Activated CD8-positive, alpha-beta memory T cell treated with anti-CD3 and anti-CD28 coated beads for 4 hours (primary cell): ENCODE measurements around the gene GSTM3.
"Not testable (repeated sequence)": the region's sequence is repeated elsewhere in the genome, so short reads cannot be mapped to it uniquely, and the experiment has no call there.

Experiments
- DNase-seq, 2 donors: peaks; one replicate each; pipeline ENCODE4 v3.0.0-alpha.2; 2020; ENCODE audit warnings: low read depth in 2 of 2

The GSTM3 gene

DNA sequence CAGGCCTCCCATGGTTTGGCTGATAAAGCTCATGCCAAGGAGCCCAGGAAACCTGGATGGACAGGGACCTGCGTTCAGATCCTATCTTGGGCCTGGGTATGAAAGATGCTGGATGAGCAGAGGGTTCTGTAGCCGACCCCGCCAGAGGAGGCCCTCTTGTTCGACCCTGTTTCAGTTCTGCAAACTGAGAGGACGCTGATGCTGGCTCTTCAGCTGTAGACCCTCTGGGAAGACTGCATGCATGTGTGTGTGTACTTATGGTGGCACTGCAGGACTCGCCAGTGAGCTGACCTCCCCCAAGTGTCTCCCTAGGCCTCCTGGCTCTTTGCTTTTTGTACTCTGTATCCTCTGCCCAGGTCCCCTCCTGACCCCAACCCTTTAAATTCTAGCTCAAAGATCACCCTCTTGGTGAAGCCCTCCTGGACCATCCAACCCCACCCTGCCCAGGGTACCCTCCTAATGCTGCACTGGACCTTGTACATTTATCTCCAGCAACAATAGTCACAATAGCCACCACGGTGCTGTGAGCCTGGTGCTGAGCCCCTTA lies 21.3 kb upstream of the GSTM3 start:
- DNase-seq, result no peak

DNA sequence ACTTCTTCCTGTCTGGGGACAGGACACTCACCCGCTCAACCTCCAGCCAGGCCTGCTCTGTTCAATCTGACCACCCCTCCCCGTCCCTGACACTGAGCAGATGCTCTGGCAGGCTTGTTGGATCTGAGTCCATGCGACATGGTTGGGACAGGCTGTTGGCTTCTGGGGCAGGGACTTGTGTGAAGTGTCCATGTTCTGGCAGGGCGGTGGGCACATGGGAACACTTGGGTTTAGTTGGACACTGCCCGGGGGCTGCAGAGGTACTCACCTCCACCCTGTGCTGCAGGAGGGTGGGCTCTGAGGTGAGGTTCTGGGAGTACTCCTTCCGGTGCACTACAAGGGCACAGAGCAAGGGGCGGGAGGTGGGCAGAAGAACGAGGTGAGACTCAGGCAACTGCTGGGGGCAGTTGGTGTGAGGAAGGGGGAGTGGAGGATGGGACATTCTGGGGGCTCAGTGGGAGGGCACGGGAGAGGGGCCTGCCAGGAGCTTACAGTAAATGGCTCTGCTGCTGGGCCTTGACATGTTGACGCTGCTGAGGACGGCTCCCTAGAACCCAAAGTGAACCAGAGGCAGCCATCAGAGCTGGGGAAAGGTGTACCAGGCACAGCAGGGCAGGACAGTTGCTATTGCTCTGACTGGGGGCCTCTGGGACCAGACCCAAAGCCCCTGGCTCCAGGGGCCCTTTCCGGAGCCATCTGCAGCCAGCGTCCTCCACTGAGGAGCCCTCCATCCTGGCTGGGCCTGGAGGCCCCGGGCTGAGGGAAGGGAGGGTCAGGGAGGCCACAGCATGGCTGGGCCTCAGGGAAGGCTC lies 20.6 kb upstream of the GSTM3 start:
- no peak for DNase-seq

DNA sequence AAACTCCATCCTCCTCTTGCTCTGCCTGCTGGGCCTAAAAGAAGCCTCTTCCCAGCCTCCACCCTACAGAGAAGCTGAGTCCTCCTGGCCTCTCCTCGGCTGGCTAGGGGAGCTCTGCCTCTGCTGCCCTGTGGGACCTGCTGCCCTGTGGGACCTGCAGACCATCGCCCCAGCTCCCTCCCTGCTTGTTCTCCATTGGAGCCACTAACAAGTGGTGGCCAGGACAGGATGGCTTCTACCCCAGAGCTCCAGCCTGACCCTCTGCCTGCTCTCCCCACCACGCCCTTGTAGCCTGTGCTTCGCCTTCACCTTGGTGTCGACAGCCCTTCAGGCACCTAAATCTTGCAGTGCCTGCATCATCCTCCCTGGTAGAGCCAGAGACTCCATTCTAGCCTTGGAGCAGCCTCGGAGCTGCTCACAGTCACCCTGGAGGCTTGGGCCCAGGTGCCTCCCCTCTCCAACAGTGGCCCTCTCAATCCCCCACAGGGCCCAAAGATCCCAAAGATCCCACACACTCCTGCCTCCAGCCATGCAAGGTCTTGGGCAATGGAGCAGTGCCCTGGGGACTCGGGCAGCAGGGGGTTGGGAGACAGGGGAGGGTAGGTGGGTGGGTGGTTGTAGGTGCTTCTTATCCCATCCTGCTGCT lies 19.9 kb upstream of the GSTM3 start:
- no peak for DNase-seq

DNA sequence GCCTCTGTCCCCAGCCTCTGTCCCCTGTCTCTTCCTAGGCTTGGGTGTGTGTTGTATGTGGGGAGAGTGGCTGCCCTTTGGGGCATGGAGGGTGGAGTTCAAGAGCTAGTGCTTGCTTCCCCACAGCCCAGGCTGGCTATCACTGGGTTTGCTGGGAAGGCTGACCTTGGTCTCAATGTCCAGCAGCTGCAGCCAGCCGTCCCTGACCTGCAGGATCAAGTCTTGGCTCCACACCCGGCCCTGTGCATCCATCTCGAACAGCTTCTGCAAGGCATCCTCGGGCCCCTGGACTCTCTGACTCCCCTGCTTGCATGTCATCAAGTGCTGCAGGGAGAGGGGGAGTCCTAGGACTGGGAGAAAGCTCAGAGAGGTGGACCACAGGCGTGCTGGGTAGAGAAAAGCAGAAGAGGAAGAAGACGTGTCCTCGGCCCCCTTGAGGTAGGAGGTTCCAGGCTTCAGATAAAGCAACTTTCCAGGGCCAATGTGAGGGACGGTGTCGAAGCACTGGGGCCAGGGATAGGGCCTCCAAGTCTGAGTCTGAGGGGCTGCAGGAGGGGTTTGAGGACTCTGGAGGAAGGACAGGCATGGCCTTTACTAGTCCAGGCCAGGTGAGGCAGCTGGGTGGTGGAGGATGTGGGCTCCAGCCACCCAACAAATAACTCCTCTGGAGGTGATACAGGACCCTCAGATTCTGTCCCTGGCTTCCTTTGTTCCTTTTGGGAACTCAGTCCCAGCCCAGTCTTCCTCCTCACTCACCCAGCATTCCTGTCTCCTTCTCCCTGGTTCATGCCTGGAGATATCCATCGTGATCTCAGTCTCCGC lies 18.9 kb upstream of the GSTM3 start:
- no peak for DNase-seq

DNA sequence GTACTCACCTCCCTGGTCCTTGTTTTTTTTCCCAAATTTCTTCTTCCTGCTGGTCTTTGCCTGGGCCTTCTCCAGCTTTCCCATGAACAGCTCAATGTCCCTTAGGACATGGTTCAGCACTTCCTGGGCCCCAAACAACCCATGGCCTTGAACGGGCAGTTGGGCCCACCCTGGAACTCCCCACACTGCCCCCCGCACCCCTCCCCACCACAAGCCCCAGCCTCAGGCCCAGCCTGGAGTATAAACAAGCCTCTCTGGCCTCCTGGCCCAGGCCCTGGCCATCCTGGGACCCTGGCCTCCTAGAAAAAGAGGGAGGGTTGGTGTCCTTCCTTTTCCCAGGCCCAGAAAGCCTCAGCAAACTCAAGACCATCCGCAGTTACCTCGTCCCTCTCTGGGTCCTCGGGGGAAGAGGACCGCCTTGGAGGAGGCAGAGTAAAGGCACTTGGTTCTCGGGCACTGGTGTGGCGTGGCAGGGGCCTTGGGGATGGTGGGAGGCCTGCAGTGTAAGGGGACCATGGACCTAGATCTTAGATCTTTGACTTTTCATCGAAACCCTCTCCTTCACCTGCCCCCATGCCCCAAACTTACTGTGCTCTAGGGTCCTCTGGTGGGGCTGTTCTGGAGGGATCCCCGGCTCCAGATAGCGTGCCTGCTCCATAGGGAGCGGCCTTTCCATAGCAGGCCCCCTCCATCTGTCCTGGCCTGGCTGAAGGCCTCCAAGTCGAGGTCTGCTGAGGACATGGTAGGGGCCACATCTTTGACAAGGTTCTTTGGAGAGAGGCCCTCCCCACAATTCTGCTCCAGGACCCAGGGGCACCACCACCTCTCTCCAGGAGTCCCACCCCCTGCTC lies 17.3 kb upstream of the GSTM3 start:
- no peak for DNase-seq

DNA sequence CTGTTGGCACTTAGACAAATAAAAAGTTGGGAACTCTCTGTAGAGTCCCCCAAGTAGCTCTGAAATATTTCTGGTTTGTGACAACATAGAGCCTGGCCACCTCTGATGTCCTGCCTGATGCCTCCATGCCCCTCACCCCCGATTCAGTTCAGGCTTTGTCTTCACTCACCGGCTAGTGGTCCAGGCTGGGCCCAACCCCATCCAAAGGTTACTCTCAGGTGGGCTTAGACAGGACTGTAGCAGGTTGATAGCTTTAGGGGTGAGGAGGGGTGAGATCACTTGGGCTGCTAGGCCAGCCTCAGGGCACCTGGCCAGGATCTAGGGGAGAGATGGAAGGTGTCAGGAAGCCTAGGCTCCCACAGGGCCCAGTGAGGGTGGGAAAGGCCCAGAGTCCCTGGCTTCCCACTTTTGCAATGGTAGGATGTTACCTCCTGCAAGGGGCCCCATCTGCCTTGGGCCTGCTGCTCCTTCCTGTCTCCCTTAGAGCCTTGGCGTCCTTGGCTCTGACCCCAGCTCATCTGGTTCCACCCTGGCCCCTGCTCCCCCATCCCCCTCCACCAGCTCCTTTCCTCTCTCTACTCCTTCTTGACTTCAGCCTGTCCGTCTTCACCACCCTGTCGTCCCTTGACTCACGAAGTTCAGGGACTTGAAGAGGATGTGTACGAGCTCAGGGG lies 16.1 kb upstream of the GSTM3 start:
- no peak for DNase-seq

DNA sequence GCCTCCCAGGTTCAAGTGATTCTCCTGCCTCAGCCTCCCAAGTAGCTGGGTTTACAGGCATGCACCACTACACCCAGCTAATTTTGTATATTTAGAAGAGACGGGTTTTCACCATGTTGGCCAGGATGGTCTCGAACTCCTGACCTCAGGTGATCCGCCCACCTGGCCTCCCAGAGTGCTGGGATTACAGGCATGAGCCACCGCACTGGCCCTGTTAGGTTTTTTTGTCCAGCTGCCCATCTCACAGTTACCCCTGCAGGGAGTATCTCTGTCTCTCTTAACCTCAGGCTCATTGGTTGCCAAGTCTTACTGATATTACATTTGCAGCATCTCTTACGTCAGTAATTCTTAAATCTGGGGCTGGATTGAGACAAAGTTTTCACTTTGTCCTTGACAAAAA lies 15.5 kb upstream of the GSTM3 start:
- DNase-seq, result not testable (repeated sequence)

DNA sequence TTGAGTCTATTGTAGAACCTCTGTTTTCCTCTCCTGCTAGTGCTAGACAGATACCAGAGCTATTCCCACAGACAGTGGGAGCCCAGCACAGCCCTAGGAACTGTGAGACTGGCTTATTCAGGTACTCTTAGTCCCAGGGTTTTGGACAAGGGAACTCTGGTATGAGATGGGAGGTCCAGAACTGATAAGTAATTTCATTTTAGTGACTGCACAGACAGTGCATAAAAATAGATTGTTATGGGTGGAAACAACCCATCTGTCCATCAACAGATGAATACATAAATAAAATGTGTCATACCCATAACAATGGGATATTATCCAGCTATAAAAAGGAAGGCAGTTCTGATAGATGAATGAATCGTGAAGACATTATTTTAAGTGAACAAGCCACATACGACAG lies 13.9 kb upstream of the GSTM3 start:
- DNase-seq, result no peak

DNA sequence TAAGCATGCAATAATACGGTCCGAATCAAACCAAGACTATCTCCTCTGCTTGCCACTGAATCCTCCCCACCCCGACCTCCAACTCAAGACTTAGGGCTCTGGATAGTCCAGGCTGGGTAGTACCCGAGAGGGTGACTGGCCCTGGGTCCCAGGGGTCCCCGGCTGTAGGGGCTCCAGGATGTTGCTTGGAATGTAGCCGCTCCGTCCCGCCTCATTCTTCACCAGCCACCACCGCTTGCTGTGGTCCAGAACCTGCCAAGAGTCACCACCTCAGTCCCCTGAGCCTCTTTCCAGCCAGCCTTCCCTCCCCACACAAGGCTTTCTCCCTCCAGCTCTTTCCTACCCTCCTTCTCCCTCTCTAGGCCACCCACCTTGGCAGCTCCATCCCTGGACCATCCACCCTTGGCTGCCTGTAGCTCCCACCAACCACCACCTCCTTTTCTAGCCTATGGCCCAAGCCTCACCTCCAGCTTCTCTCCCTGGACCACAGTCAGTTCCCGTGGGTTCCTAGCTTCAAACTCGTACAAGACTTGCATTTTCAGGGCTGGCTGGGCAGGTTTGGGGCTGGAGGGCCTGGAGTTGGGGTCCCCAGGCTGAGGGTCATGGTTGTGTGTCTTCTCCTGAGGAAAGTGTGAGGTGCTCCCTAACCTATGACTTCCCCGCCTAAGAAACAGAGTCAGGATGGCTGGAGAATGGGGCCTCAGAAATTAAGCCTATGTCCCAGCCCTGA lies 10.9 kb upstream of the GSTM3 start:
- no peak for DNase-seq

DNA sequence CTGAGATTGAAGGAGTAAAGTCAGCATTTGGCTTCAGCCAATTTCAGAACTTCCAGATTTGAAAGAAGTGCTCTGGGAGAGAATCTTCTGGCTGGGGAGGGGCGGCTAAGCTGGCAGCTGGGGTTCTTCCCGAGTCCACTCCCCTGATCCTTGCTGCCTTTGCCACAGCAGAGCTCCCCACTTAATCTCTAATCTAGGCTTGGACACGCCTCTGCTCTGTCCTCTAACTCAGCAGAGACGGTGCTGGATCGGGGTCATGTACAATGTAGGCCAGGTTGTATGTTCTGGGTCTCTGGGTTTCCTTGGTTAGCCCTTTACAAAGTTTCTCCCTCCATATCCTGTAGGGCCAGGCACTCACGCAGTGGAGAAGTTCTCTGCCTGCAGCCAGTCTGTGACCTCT lies 10.1 kb upstream of the GSTM3 start:
- no peak for DNase-seq

DNA sequence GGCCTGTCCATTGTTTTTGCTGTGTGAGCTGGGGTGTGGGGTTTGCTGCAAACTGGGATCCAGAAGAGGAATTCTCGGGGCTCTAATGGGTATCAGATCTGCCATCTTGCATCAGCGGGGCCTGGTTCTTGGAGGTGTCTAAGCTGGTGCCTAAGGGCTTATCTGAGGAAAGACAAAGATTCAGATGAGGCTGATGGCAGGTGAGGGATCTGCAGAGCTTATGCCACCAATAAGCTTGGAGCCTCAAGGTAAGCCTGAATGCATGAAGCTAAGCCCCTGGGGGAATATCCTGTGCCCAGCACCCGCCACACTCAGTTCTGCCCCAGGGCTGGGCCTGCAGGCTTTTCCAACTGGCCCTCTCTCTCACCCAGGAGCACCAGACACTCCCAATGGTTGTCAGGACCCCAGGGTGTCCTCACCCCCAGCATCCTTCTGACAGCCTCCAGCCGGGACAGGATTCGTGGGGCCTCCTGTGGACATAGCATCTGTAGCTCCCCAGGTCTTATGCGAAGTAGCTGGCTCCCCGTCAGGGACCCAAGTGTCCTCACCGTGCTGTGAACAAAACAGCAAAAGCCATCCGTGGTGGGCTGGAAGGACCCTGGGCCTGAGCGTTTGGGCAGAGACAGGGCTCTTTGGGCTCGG lies 9.5 kb upstream of the GSTM3 start:
- no peak for DNase-seq

DNA sequence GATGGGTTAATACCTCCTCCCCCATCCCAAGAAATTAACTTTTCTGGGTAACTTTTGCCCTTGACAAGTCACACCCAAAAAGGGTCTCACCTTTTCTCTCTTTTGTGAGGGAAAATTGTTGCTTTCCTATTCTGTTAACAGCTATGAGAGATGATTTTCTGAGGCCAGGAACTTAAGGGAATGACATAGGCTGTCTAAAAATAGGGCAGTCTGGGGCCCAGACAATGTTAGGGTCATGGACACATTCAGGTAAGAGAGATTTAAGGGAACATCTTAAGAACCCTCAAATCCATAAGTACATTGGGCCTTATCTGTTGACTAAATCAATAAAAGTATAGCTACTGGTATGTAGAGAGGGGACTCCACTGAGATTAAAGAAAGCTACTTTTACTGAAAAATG lies 8.4 kb upstream of the GSTM3 start:
- DNase-seq, result no peak

DNA sequence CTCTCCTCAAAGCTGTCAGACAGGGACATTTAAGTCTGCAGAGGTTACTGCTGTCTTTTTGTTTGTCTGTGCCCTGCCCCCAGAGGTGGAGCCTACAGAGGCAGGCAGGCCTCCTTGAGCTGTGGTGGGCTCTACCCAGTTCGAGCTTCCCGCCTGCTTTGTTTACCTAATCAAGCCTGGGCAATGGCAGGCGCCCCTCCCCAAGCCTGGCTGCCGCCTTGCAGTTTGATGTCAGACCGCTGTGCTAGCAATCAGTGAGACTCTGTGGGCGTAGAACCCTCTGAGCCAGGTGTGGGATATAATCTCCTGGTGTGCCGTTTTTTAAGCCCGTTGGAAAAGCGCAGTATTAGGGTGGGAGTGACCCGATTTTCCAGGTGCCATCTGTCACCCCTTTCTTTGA lies 7.5 kb upstream of the GSTM3 start:
- DNase-seq, result not testable (repeated sequence)

DNA sequence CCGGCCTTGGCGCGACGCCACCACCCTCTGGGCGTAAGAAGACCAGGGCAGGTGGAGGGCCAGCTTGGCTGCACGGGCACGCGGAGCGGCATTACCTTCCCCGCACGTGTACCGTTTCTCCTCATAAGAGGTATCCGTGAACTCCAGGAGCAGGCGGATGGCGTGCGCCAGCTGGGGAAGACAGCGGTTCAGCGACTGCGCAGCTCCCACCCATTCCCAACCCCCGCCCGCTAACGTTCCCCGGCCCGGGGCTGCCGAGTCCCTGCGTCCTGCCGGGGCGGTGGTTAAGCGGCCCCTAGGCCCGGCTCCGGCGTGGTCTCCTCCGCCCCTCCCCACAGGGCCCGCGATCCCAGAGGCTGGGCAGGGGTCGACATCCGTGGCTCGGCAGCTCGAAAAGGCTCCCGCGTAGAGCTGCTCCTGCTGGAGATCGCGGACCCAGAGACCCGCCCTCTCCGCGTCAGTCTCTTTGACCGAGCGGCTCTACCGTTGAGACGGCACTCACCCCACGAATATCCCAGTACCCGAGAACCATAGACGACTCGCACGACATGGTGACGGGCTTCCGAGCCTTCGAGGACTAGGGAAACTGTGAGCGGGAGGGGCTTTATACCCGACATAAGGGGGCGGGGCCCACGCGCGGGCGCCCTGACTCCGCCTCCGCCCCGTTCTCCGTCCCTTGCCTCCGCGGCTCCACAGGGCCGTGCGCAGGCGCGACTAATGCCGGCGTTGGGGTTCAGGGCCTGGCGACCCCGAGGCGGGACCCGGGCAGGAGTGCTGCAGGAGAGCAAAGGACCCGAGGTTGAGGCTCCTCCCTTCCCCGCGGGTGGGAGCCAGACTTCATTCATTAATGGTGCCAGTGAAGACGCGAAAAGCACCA lies 862 bp downstream of the GSTM3 start:
- peak; percentile 64 to 69 for DNase-seq

DNA sequence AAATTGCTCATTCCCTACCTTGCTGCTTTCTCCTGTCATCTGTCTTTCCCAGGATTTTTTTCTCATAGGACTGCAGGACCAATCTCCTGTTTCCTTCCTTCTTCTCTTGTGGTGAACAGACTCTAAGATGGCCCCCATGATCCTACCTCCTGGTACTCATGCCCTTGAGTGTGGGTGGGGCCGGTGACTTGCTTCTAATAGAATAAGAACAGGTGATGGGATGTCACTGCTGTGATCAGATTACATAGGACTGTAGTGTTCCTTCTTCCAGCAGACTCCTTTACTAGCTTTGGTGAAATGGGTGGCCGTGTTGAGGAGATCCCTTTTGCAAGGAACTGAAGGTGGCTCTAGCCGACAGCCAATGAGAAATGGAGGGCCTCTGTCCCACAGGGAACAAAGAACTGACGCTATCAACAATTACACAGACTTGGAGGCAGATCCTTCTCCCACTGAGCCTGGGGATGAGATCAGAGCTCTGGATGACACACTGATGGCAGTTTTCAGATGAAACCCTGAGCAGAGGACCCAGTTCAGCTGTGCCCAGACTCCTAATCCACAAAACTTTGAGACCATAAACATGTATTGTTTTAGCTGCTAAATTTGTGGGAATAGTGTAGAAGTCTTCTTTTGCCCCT lies 7.5 kb downstream of the GSTM3 start:
- no peak for DNase-seq

DNA sequence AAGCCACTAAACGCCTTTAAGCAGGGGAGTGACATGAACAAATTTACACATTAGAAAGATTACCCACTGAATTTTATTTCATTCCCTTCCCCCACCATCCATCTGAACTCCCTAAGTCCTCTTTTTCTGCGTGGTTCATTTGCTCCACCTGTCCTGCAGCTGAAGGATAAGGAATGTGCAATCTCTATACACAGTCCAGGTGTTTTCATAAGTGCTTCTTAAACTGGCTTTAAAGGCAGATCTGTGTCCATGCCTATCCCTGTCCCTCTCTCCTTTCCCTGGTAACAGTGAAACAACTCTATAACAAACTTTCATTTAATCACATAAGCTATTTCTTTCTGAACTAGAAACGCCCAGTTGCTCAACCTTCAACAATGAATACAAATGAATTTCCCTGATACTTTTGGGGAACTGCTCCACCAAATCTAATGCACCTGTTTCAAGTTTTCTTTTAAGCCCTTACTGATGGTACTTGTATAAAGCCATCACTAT lies 8.4 kb downstream of the GSTM3 start:
- no peak for DNase-seq

DNA sequence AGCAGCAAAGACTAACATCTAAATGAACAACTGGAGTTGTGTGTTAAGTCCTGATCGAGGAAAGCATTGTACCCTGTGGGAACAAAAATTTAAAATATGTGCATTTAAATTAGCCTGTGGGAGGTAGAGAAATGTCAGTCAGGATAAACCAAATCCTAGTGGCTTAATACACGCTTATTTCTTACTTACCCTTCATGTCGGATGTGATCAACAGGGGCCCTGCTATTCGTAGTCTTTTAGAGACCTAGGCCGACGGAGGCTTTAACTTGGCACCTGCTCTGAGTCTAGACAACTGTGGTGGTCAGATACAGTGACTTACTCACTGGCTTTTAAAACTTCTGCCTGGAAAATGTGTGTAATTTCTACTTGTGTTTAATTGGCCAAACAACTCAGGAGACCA lies 10.2 kb downstream of the GSTM3 start:
- no peak for DNase-seq

DNA sequence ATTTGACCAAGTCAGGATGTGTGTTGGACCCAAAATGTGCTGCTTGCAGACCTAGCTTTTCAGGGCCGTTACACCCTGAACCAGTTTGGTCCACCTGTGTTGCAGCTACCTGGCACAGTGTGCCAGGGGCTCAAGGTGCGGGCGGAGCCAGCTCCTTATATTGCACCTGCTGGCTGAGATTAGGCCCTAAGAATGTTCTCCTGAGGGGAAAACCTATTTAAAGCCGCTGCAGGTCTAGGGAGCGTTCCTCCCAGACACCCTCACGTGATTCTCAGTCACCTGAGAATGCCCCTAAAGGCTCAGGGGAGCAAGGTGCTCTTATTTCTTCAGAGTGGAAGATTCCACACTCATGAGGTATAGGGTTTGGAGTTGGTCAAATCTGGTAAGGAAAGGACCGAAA lies 12.0 kb downstream of the GSTM3 start:
- no peak for DNase-seq
